Neural progenitor cell (in vitro differentiated cells): ENCODE results near the gene ZFPM1.

Experiments used
- CTCF ChIP-seq: fragments of 200-600 bp; sonication (generic); IDR thresholded peaks from 2 replicates; pipeline ENCODE4 v1.5.1; 2017; ENCODE audit warnings: antibody characterized with exemption, mild to moderate bottlenecking
- EZH2 ChIP-seq: fragments of 200-600 bp; sonication (generic); IDR thresholded peaks from 2 replicates; pipeline ENCODE4 v1.6.1; 2017; ENCODE audit warnings: antibody characterized with exemption, mild to moderate bottlenecking, moderate library complexity
- EZH2phosphoT487 ChIP-seq: fragments of 200-600 bp; sonication (generic); IDR thresholded peaks from 2 replicates; pipeline ENCODE4 v1.6.1; 2017; ENCODE audit warnings: antibody characterized with exemption

- no peak for TF ChIP-seq CTCF
- no peak for TF ChIP-seq EZH2phosphoT487
- no peak for TF ChIP-seq EZH2
Measured at GRCh38 chr16:88552815-88553214, 99.7 kb downstream of the ZFPM1 start.
